GM21529 (cell line): ENCODE data around the gene RTN4R.

ENCODE experiments used
- ATAC-seq: cut with Tn5 transposase; IDR thresholded peaks from one replicate; pipeline ENCODE4 v1.9.1; 2021; ENCODE audit not compliant: unreplicated experiment

The RTN4R gene

GRCh38 chr22:20218987-20219386 lies 49.1 kb downstream of the RTN4R start:
- ATAC-seq = no peak

- no peak for ATAC-seq
Observed at GRCh38 chr22:20218326-20218872, 49.7 kb downstream of the RTN4R start.

DNA sequence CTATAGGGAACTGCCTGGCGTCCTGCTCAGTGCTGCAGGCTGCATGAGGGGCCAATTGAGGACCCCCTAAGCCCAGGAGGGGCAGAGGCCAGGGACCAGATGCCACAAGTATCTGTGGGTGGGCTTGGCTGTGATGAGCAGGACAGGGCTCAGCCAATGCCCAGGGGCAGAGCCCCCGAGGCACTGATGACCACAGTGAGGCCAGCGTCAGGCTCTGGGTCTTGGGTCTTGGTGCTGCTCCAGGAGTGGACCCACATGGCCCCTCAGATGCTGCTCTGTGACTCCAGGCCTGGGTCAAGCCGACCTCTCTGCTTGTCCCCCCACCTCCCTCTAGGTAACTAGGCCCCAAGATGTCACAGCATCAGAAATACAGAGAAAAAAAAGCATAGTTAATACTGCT lies 50.6 kb downstream of the RTN4R start:
- ATAC-seq = no peak

DNA sequence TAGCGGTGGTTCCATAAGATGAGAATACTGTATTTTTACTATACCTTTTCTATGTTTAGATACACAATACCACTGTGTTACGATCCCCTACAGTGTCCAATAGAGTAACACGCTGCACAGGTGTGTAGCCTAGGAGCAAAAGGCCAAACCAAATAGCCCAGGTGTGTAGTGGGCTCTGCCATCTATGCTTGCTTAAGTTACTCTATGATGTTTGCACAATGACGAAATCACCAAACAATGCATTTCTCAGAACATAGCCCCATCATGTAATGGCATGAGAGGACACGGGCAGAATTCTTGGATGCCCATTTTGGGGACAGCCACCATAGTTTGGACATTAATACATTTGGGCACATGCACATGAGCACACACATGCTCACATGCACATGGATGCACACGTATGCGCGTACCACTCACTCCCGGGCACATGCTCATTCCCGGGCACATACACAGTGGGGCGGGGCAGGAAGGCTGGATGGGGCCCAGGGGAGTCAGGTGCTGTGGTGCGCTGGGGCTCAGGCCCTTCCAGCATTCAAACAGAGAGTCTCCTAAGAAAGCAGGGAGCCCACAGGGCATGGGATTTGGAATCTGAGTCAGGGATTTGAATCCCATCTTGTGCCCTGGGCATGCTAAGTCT lies 51.1 kb downstream of the RTN4R start:
- ATAC-seq = no peak

GRCh38 chr22:20215742-20216141 lies 52.4 kb downstream of the RTN4R start:
- ATAC-seq = no peak

- ATAC-seq = no peak
Observed at GRCh38 chr22:20214853-20215252, 53.3 kb downstream of the RTN4R start.

- ATAC-seq = no peak
Observed at GRCh38 chr22:20213833-20214708, 54.0 kb downstream of the RTN4R start.

GRCh38 chr22:20212754-20213699 lies 55.1 kb downstream of the RTN4R start:
- no peak for ATAC-seq

- no peak for ATAC-seq
Observed at GRCh38 chr22:20211997-20212753, 55.9 kb downstream of the RTN4R start.

GRCh38 chr22:20211409-20211996 lies 56.6 kb downstream of the RTN4R start:
- ATAC-seq = no peak

DNA sequence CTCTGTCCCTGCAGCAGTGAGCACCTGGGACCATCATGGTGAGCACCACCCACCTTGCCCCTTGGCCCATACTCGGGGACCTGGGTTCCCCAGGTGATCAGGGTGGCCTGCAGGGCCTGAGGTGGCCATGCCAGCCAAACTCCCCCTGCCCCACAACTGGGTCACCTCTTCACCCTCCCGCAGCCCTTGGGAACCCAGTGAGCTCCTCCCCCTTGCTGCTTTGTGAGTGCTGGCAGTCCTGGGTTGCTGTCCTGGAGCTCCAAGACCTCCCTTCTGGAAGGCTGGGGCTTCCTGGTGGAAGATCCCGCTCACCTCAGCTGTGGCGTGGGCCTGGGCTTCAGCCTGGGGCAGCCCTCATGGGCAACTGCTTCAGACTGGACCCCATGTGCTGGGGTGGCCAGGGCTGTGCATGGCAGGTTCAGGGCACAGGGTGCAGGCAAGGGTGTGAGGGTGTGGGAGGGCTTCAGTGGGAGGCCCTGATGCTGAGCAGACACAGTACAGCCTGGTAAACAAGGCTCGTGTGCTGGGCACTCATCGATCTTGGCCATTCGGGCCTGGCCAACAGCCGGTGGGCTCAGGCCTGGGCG lies 57.6 kb downstream of the RTN4R start:
- no peak for ATAC-seq

DNA sequence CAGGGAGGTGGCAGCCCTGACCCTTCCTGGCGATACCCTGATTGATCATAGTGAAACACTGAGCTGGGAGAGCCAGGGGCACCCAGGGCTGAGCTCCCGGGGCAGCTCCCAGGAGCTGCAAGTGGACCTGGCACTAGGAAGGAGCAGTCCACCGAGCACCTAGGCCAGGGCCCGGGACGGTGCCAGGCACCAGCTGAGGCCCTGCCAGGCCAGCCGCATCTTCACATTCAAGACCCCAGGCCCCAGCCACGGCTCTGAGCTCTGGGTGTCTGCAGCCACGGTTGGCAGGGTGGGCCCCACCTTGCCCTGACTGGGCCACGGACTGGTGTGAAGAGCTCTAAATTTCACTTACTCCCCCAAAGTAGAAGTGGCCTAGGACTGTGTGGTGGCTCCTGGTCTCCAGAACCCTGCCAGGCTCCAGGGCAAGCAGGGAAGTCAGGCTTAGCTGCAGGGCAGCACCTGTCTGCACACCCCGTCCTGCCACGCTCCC lies 58.3 kb downstream of the RTN4R start:
- ATAC-seq = no peak

DNA sequence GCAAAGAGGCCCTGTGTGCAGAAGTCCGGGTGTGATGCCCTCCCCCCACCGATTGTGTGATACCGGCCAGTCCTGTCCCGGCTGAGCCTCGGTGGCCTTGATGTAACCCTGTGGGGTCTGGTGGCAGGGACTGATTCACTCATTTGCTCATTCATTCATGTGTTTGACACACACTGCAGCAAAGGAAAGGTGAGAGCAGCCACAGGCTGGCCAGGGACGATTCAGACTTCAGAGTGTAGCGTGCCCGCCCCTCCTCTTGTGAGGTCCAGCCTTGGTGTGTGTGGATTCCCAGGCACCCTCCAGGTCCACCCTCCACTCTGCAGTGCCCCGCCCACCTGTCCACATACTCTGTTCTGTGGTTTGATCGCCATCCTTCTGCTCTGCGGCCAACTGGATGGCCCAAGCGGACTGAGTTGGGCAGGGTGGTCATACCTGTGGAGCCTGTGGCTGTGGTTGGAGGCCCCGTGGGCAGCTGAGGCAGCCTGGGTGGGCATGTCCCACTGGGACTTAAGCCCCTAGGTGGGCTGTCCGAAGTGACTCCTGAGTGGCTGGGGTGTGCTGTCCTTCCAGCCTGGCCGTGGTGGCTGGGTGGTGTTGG lies 59.3 kb downstream of the RTN4R start:
- ATAC-seq = no peak

DNA sequence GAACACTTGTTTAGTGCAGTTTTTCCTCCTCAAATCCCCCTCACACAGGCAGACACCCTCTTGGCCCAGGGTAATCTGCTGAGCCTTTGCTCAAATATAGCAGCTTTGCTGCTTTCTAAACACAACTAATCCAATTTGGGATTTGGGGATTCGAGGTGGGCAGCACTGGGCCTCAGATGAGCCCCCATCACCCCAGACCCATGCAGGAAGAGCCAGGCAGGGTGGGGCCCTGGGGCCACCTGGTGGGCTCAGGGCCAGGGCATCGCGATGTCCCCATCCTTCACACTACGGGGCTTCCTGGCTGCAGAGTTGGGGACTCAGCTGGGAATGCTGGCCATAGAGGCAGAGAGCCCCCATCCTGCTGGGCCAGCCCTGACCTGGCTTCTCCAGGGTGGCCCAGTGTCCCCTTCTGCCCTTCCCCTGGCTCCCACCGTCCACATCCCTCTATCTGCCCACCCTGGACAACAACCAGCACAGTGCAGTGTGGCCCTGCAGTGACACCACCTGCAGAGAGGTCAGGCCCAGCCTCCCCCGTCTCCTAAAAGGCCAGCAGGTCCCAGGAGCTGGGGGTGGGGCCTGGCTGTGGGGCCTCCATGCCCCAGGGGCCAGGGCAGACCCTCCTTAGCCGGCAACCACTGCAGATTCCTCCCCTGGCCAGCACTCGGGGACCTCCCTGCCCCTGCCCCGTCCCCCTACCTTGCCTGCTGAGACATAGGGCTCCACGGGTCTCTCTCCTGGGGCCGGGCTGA lies 60.7 kb downstream of the RTN4R start:
- ATAC-seq = no peak

DNA sequence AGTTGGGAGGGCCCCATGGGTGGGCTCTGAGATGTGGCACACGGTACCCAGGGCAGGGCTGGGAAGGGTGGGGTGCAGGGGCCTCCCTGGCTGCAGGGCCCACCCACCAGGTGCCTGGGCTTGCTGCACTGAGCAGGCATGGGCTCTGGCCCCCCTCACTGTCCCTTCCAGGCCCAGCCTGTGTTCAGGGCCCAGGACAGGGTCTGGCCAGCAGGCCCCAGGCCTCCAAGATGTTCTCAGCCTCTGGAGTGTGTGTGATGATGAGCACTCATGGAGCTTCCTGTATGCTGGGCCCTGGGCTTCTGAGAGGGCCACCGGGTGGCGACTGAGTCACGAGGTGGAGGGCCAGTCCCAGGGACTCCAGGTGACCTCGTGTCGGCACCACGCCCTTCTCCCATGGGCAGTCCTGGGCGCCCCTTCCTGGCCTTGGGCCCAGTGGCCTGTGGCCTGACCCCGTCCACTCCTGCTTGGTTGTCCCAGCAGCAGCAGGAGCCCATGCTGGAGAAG lies 61.4 kb downstream of the RTN4R start:
- peak; percentile 19 for ATAC-seq

- ATAC-seq = peak; percentile 77
Observed at GRCh38 chr22:20205964-20206708, 62.0 kb downstream of the RTN4R start.

DNA sequence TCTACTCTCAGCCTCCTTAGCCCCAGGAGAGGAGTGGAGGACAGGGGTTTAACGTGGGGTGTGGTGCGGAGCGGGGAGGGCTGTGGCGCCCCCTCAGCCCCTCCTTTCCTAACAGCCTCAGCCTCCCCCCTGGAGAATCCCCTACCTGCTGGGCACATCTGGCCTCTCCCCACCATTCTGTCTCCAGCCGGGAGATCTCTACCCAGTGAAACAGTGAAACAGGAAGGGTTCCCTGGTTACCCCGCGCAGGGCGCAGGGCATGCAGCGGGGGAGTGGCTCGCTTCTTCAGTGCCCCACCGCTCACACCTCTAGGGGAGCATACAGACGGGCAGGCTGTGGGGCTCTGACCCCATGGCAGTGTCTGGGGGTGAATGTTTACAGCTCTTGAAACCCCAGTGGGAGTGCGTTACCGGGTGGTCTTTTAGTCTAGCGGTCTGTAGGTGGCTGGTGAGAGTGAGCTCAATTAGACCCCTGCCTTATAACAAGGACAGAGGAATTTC lies 62.6 kb downstream of the RTN4R start:
- ATAC-seq = no peak
